ENCODE data around the gene APMAP. TPM values are rescaled to one million over a fixed set of nuclear protein-coding genes. Genes with fewer than 3 reads are reported as not detected.

APMAP gene
- polyA plus RNA-seq, 1 of the 3 experiments (the other 2 are of a cell fraction) = 107 TPM

DNA sequence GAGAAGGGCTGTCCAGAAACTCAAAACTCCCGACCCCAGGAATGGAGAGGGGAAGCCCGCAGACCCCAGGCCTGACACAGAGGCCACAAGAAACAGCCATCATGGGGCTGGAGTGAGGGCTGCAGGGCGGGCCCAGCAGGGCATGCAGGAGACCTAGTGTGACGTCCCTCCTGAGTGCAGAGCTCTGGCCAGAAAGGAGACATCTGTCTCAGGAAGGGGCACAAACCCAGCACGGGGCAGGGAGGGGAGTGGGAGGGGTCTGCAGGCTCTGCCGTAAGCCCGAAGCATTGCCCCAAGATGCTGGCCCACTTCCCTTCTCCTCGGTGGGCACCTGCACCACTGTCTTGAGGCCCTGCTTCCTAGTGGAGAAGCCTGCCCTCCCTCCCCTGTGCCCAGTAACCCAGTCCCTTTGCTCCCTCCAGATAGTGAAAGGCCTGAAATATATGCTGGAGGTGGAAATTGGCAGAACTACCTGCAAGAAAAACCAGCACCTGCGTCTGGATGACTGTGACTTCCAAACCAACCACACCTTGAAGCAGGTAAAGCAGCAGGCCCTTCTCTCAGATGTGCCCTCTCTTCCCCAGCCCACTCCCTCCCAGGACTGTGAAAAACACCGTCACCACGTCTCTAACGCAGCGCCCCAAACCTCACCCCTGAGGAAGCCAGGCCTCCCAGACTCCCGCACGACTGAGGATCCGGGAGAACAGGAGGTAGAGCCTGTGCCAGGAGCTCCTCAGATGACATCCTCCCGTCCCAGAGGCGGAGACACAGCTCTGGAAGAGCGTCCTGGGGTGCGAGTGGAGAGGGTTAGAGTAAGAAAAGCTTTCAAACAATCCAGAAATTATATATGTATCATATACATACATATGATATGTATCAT is 33.8 kb downstream of the APMAP start:
- H3K27ac ChIP-seq (ENCODE audit: low read depth in 2 of 2, low read length in 1 of 2) = no peak overlapping the region
- WGBS (ENCODE audit: low lambda C conversion rate) = 98% methylated on average over 14 of the region's 20 CpGs
- CTCF ChIA-PET = no interaction called here

More for the DNA sequence above, 33.8 kb downstream of the APMAP start:
- H3K9me2 ChIP-seq = no peaks in the 10 kb centered on the region
- no peaks in the 10 kb centered on the region for H3K9me3 ChIP-seq
- no peaks in the 10 kb centered on the region for H3K79me2 ChIP-seq (ENCODE audit: insufficient read depth)
- no peak overlapping the region for H3K9ac ChIP-seq
- H3F3A ChIP-seq (replicated peaks; ENCODE audit: insufficient read depth) = no peaks in the 10 kb centered on the region
- H2AFZ ChIP-seq (ENCODE audit: low read depth) = no peak overlapping the region
- H3K36me3 ChIP-seq (replicated peaks in 1 of 2; ENCODE audit: control insufficient read depth in 1 of 2, insufficient read depth in 2 of 2, low read length in 1 of 2) = peaks cover 5 to 50% of the 10 kb centered on the region in 2 experiments
- POLR2A ChIA-PET = no interaction called here
- DNase-seq = no peak
- H3K27me3 ChIP-seq (ENCODE audit: insufficient read depth) = no peaks in the 10 kb centered on the region
- TF ChIP-seq JUND (IDR thresholded peaks at IDR 0.05) = no peak
- no peak for TF ChIP-seq GABPA (IDR thresholded peaks at IDR 0.05; ENCODE audit: low read depth)
- TF ChIP-seq, protein P1, sequence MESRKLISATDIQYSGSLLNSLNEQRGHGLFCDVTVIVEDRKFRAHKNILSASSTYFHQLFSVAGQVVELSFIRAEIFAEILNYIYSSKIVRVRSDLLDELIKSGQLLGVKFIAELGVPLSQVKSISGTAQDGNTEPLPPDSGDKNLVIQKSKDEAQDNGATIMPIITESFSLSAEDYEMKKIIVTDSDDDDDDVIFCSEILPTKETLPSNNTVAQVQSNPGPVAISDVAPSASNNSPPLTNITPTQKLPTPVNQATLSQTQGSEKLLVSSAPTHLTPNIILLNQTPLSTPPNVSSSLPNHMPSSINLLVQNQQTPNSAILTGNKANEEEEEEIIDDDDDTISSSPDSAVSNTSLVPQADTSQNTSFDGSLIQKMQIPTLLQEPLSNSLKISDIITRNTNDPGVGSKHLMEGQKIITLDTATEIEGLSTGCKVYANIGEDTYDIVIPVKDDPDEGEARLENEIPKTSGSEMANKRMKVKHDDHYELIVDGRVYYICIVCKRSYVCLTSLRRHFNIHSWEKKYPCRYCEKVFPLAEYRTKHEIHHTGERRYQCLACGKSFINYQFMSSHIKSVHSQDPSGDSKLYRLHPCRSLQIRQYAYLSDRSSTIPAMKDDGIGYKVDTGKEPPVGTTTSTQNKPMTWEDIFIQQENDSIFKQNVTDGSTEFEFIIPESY (IDR thresholded peaks at IDR 0.05; ENCODE audit: borderline replicate concordance, low read depth) = no peak
- TF ChIP-seq, protein P2, sequence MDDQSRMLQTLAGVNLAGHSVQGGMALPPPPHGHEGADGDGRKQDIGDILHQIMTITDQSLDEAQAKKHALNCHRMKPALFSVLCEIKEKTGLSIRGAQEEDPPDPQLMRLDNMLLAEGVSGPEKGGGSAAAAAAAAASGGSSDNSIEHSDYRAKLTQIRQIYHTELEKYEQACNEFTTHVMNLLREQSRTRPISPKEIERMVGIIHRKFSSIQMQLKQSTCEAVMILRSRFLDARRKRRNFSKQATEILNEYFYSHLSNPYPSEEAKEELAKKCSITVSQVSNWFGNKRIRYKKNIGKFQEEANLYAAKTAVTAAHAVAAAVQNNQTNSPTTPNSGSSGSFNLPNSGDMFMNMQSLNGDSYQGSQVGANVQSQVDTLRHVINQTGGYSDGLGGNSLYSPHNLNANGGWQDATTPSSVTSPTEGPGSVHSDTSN (IDR thresholded peaks at IDR 0.05) = no peak
- TF ChIP-seq, protein P3, sequence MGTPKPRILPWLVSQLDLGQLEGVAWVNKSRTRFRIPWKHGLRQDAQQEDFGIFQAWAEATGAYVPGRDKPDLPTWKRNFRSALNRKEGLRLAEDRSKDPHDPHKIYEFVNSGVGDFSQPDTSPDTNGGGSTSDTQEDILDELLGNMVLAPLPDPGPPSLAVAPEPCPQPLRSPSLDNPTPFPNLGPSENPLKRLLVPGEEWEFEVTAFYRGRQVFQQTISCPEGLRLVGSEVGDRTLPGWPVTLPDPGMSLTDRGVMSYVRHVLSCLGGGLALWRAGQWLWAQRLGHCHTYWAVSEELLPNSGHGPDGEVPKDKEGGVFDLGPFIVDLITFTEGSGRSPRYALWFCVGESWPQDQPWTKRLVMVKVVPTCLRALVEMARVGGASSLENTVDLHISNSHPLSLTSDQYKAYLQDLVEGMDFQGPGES (IDR thresholded peaks at IDR 0.05; ENCODE audit: low read depth, low read length) = no peak
- no peak for TF ChIP-seq FOXM1 (IDR thresholded peaks at IDR 0.05; ENCODE audit: low read depth)
- TF ChIP-seq EZH2phosphoT487 (IDR thresholded peaks at IDR 0.05; ENCODE audit: borderline replicate concordance, low read depth) = no peak
- TF ChIP-seq YY1 (IDR thresholded peaks at IDR 0.05; ENCODE audit: low read depth) = no peak
- no peak for TF ChIP-seq CHD2 (IDR thresholded peaks at IDR 0.05; ENCODE audit: low read length, partially characterized antibody)
- no peak for TF ChIP-seq TAF1 (IDR thresholded peaks at IDR 0.05; ENCODE audit: borderline replicate concordance, low read depth, low read length)
- no peak for TF ChIP-seq FOSL2 (IDR thresholded peaks at IDR 0.05; ENCODE audit: borderline replicate concordance, low read depth)
- TF ChIP-seq SIN3A (IDR thresholded peaks at IDR 0.05; ENCODE audit: borderline replicate concordance, low read depth, low read length) = no peak
- no peaks in the 10 kb centered on the region; a peak in 1 of 4 replicates for H3K4me1 ChIP-seq (ENCODE audit: control insufficient read depth in 1 of 2, insufficient read depth in 2 of 2, low read depth in 1 of 2, low read length in 1 of 2)
- H3K4me3 ChIP-seq (ENCODE audit: low read depth in 2 of 2, low read length in 1 of 2) = no peak overlapping the region
- no peak overlapping the region for H3K4me2 ChIP-seq
- no peaks in the 10 kb centered on the region for H4K20me1 ChIP-seq (ENCODE audit: insufficient read depth)
